IMR-90 (cell line): ENCODE measurements around the gene MAT2B. TPM values are rescaled to one million over a fixed set of nuclear protein-coding genes. Genes with fewer than 3 reads are reported as not detected.

ENCODE experiments used
- ATAC-seq: fragments of 200-7000 bp; cut with Tn5 transposase; 2 replicates; pipeline ENCODE4 v1.9.1; 2020; ENCODE audit warnings: low read depth, mild to moderate bottlenecking, moderate library complexity
- BruUV-seq: library from RNA; stranded (reverse); fragments of 400-500 nt; replicated peaks from 2 replicates; lab custom pipeline; 2021; lab: Mats Ljungman, UMichigan
- CTCF ChIA-PET: fragments of 300-600 bp; formaldehyde crosslinking; extraction: SDS; loops from one replicate; lab custom pipeline; 2021; ENCODE audit warnings: antibody characterized with exemption; lab: Yijun Ruan, JAX
- POLR2A ChIA-PET: fragments of 300-600 bp; sonication (Branson Sonifier 250); formaldehyde crosslinking; loops from one replicate; lab custom pipeline; 2022; ENCODE audit warnings: antibody characterized with exemption; ENCODE audit not compliant: unreplicated experiment; lab: Charles Lee
- DNase-seq: peaks from one replicate; pipeline ENCODE4 v3.0.0; 2013
- H2AFZ ChIP-seq: replicated peaks from 2 replicates; pipeline ENCODE3; 2013; ENCODE audit warnings: low read length, mild to moderate bottlenecking; ENCODE audit not compliant: poor library complexity
- H2AK5ac ChIP-seq: 2 replicates; pipeline ENCODE4 v1.6.1; 2013; ENCODE audit warnings: low read depth, low read length, inconsistent platforms
- H2AK9ac ChIP-seq: replicated peaks from 2 replicates; pipeline ENCODE3; 2013; ENCODE audit warnings: mild to moderate bottlenecking, low read depth, low read length, moderate library complexity; ENCODE audit not compliant: poor library complexity
- H2BK120ac ChIP-seq: 2 replicates; pipeline ENCODE4 v1.6.1; 2013; ENCODE audit warnings: low read depth, low read length, inconsistent platforms
- H2BK15ac ChIP-seq: 3 replicates; pipeline ENCODE4 v1.6.1; 2013; ENCODE audit warnings: low read depth, low read length, inconsistent platforms
- H2BK20ac ChIP-seq: 2 replicates; pipeline ENCODE4 v1.6.1; 2013; ENCODE audit warnings: low read depth, mild to moderate bottlenecking, inconsistent platforms, low read length, moderate library complexity
- H2BK5ac ChIP-seq: 2 replicates; pipeline ENCODE4 v1.6.1; 2013; ENCODE audit warnings: mild to moderate bottlenecking, low read depth, low read length, inconsistent platforms; ENCODE audit not compliant: poor library complexity, severe bottlenecking
- H3K14ac ChIP-seq: replicated peaks from 2 replicates; pipeline ENCODE4 v1.6.1; 2013; ENCODE audit warnings: low read depth, low read length, inconsistent platforms
- H3K18ac ChIP-seq: 2 replicates; pipeline ENCODE4 v1.6.1; 2013; ENCODE audit warnings: low read depth, low read length, control low read depth
- H3K23ac ChIP-seq: 2 replicates; pipeline ENCODE4 v1.6.1; 2013; ENCODE audit warnings: low read depth, low read length, inconsistent platforms
- H3K27ac ChIP-seq: 2 replicates; pipeline ENCODE4 v1.5.1; 2013; ENCODE audit warnings: mild to moderate bottlenecking, control low read depth, low read length; ENCODE audit not compliant: insufficient read depth
- H3K27me3 ChIP-seq: 2 replicates; pipeline ENCODE4 v1.6.1; 2013; ENCODE audit warnings: low read length; ENCODE audit not compliant: control insufficient read depth, insufficient read depth
- H3K36me3 ChIP-seq: 2 replicates; pipeline ENCODE4 v1.6.1; 2013; ENCODE audit warnings: low read length, mixed read lengths; ENCODE audit not compliant: control insufficient read depth, insufficient read depth
- H3K4ac ChIP-seq: 2 replicates; pipeline ENCODE4 v1.6.1; 2013; ENCODE audit warnings: low read depth, low read length, inconsistent platforms
- H3K4me1 ChIP-seq: 2 replicates; pipeline ENCODE4 v1.6.1; 2013; ENCODE audit warnings: low read length, mixed read lengths; ENCODE audit not compliant: control insufficient read depth, insufficient read depth
- H3K4me2 ChIP-seq: 2 replicates; pipeline ENCODE4 v1.6.1; 2013; ENCODE audit warnings: low read depth, mild to moderate bottlenecking, control low read depth, low read length, moderate library complexity
- H3K4me3 ChIP-seq: 2 replicates; pipeline ENCODE4 v1.5.1; 2013; ENCODE audit warnings: low read depth, mild to moderate bottlenecking, control low read depth, low read length, moderate library complexity; ENCODE audit not compliant: insufficient read depth
- H3K56ac ChIP-seq: 2 replicates; pipeline ENCODE4 v1.6.1; 2013; ENCODE audit warnings: low read length, inconsistent platforms; ENCODE audit not compliant: insufficient read depth; ENCODE audit errors: extremely low read depth
- H3K79me1 ChIP-seq, 2 experiments: 2 replicates each; pipeline ENCODE4 v1.6.1; 2013; ENCODE audit warnings: low read length in 2 of 2, inconsistent platforms in 1 of 2, low read depth in 1 of 2
- H3K9ac ChIP-seq: 2 replicates; pipeline ENCODE4 v1.6.1; 2013; ENCODE audit warnings: low read depth, low read length, control low read depth
- H3K9me1 ChIP-seq: 2 replicates; pipeline ENCODE4 v1.6.1; 2013; ENCODE audit warnings: low read length, inconsistent platforms; ENCODE audit not compliant: insufficient read depth
- H3K9me3 ChIP-seq: 2 replicates; pipeline ENCODE4 v1.6.1; 2013; ENCODE audit warnings: low read length; ENCODE audit not compliant: control insufficient read depth, insufficient read depth
- H4K20me1 ChIP-seq: 2 replicates; pipeline ENCODE4 v1.6.1; 2013; ENCODE audit warnings: low read length, inconsistent platforms; ENCODE audit not compliant: insufficient read depth
- H4K5ac ChIP-seq: 2 replicates; pipeline ENCODE4 v1.6.1; 2013; ENCODE audit warnings: mild to moderate bottlenecking, low read depth, low read length, control low read depth
- H4K8ac ChIP-seq, 2 experiments: 2 replicates each; pipeline ENCODE4 v1.6.1; 2013; ENCODE audit warnings: low read depth in 2 of 2, low read length in 2 of 2, control low read depth in 1 of 2, inconsistent platforms in 1 of 2
- H4K91ac ChIP-seq: 2 replicates; pipeline ENCODE4 v1.6.1; 2013; ENCODE audit warnings: low read depth, low read length, inconsistent platforms; ENCODE audit not compliant: insufficient read depth
- CEBPB ChIP-seq: IDR thresholded peaks from 2 replicates; pipeline ENCODE4 v1.6.1; 2012; ENCODE audit warnings: low read depth, low read length, improper control_type of control experiment
- MAFK ChIP-seq: IDR thresholded peaks from 2 replicates; pipeline ENCODE4 v1.6.1; 2012; ENCODE audit warnings: low read depth, low read length, improper control_type of control experiment
- RFX5 ChIP-seq: IDR thresholded peaks from 2 replicates; pipeline ENCODE4 v1.8.0; 2012; ENCODE audit warnings: low read depth, mild to moderate bottlenecking, low read length, moderate library complexity
- WGBS, 2 experiments: methylation state at CpG; one replicate each; pipeline versions ENCODE4 v1.1.5 to v1.1.7; 2013; ENCODE audit warnings: missing lambda C conversion rate in 2 of 2; ENCODE audit not compliant: insufficient read length in 1 of 2; ENCODE audit errors: extremely low coverage in 2 of 2; 5-methylcytosine and 5-hydroxymethylcytosine counted together
- dilution Hi-C: fragments of 300-500 bp; cut with HindIII; formaldehyde crosslinking; loops from one replicate; pipeline ENCODE4 v1.14.3; 2018; ENCODE audit warnings: low sequenced_read_pairs; ENCODE audit not compliant: unreplicated experiment
- in situ Hi-C: fragments of 300-500 bp; cut with MboI; formaldehyde crosslinking; loops from 3 replicates; pipeline ENCODE4 v1.14.3; 2019; ENCODE audit warnings: low sequenced_read_pairs, inconsistent platforms, mixed read lengths
- intact Hi-C: fragments of 100-400 bp; cut with micrococcal nuclease; formaldehyde crosslinking; loops from 2 replicates; pipeline ENCODE4 v1.10.0; 2022
- polyA plus RNA-seq, 3 experiments: library from polyadenylated mRNA; depleted of rRNA; stranded (reverse); fragments of >200 nt; gene quantifications; 2 replicates each; pipeline ENCODE4 v1.2.3, GENCODE V29; 2012; ENCODE audit warnings: low replicate concordance in 1 of 3
- total RNA-seq: library from RNA; depleted of rRNA; stranded (reverse); fragments of >200 nt; gene quantifications from 2 replicates; pipeline ENCODE4 v1.2.3, GENCODE V29; 2012
- TF ChIP-seq, protein P1 (sequence below): fragments of 150-350 bp; IDR thresholded peaks from 2 replicates; pipeline ENCODE4 v1.6.1; 2016; ENCODE audit warnings: low read depth, mild to moderate bottlenecking, low read length, moderate library complexity, borderline replicate concordance
- TF ChIP-seq, protein P2 (sequence below): fragments of 150-350 bp; IDR thresholded peaks from 2 replicates; pipeline ENCODE4 v1.6.1; 2017; ENCODE audit warnings: mild to moderate bottlenecking, antibody characterized with exemption, low read length, low read depth

Gene MAT2B
- total and polyA plus RNA-seq, 2 of the 4 experiments (the other 2 are of a cell fraction) = 41.7 to 80.3 TPM

DNA sequence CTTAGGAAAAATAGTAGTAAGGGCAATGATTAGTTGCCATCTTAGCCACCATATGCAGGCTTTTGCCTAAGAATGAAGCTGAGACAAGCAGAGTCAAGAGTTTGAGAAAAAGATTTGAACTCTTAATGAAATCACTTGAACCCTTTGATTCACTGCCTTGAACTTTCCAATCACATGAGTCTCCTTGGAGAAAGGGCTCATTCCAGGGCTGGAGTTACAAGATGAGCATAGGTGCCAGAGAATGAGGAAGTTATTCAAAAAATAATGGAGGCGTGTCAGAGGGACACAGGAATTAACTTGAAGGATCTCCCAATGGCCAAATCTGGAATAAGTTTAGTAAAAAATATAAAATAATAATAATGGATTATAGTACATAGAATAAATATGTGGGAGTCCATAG lies 35.3 kb downstream of the MAT2B start:
- Histone ChIP-seq H2AFZ (no peak overlapping the region), H2BK5ac (no peak overlapping the region), H3K56ac (no peak overlapping the region), H2AK5ac (no peak overlapping the region), H3K4me3 (no peak overlapping the region), H3K23ac (no peak overlapping the region), H2BK15ac (no peak overlapping the region), H2BK120ac (no peak overlapping the region), H3K9me3 (no peaks in the 10 kb centered on the region), H3K79me1 (no peaks in the 10 kb centered on the region), H2AK9ac (no peak overlapping the region), H3K36me3 (no peaks in the 10 kb centered on the region), H3K9me1 (no peaks in the 10 kb centered on the region), H4K5ac (no peak overlapping the region), H3K27me3 (peaks cover 2% of the 10 kb centered on the region), H3K27ac (no peak overlapping the region), H3K4me2 (no peak overlapping the region), H3K18ac (no peak overlapping the region), H4K8ac (no peak overlapping the region), H4K91ac (no peak overlapping the region), H3K9ac (no peak overlapping the region), H3K4me1 (no peaks in the 10 kb centered on the region), H4K20me1 (no peaks in the 10 kb centered on the region), H3K14ac (no peak overlapping the region), H3K4ac (no peak overlapping the region), H2BK20ac (no peak overlapping the region)
- intact Hi-C loops = no loop called here
- ChIA-PET CTCF (no interaction called here), POLR2A (no interaction called here)
- ATAC-seq (no peak), DNase-seq (no peak)
- TF ChIP-seq, protein P1, sequence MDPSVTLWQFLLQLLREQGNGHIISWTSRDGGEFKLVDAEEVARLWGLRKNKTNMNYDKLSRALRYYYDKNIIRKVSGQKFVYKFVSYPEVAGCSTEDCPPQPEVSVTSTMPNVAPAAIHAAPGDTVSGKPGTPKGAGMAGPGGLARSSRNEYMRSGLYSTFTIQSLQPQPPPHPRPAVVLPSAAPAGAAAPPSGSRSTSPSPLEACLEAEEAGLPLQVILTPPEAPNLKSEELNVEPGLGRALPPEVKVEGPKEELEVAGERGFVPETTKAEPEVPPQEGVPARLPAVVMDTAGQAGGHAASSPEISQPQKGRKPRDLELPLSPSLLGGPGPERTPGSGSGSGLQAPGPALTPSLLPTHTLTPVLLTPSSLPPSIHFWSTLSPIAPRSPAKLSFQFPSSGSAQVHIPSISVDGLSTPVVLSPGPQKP = no peak
- TF ChIP-seq MAFK (no peak), CEBPB (no peak), RFX5 (no peak)
- TF ChIP-seq, protein P2, sequence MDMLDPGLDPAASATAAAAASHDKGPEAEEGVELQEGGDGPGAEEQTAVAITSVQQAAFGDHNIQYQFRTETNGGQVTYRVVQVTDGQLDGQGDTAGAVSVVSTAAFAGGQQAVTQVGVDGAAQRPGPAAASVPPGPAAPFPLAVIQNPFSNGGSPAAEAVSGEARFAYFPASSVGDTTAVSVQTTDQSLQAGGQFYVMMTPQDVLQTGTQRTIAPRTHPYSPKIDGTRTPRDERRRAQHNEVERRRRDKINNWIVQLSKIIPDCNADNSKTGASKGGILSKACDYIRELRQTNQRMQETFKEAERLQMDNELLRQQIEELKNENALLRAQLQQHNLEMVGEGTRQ = no peak
- dilution Hi-C loops = no loop called here
- no CpG with 5 or more reads among the region's 1 CpG for WGBS, 2 experiments
- in situ Hi-C loops = no loop called here
- BruUV-seq = no TSS peak
